Ascending aorta (tissue), 2 donors: ENCODE measurements around the gene TAP2. TPM values are rescaled to one million over a fixed set of nuclear protein-coding genes. Genes with fewer than 3 reads are reported as not detected.

Source experiments
- DNase-seq, 2 donors: peaks; one replicate each; pipeline ENCODE4 v3.0.0-alpha.2; 2019; ENCODE audit warnings: low spot score in 2 of 2
- H3K27ac ChIP-seq, 2 donors: fragments of 200-600 bp; sonication (generic); one replicate each; pipeline ENCODE4 v1.5.1; 2016 to 2017; ENCODE audit warnings: mild to moderate bottlenecking in 1 of 2
- H3K27me3 ChIP-seq: fragments of 200-600 bp; sonication (generic); one replicate; pipeline ENCODE4 v1.5.1; 2017
- H3K36me3 ChIP-seq, 2 donors: fragments of 200-600 bp; sonication (generic); one replicate each; pipeline ENCODE4 v1.5.1; 2016
- H3K4me1 ChIP-seq, 2 donors: fragments of 200-600 bp; sonication (generic); one replicate each; pipeline ENCODE4 v1.5.1; 2016 to 2017; ENCODE audit warnings: mild to moderate bottlenecking in 1 of 2
- H3K4me3 ChIP-seq, 2 donors: fragments of 200-600 bp; sonication (generic); one replicate each; pipeline ENCODE4 v1.5.1; 2016 to 2017; ENCODE audit warnings: mild to moderate bottlenecking in 1 of 2
- H3K9me3 ChIP-seq, 2 donors: fragments of 200-600 bp; sonication (generic); one replicate each; pipeline ENCODE4 v1.5.1; 2016
- CTCF ChIP-seq, 3 experiments: fragments of 200-600 bp in 2 of 3; fragments of 450-650 bp in 1 of 3; sonication (generic) in 2 of 3; IDR thresholded peaks; one replicate each; pipeline ENCODE4 v1.5.1; 2016 to 2019; ENCODE audit warnings: antibody characterized with exemption in 3 of 3, mild to moderate bottlenecking in 1 of 3, moderate library complexity in 1 of 3
- intact Hi-C: fragments of 100-400 bp; cut with DNase I; formaldehyde crosslinking; loops from one replicate; pipeline ENCODE4 v1.15.1; 2023
- total RNA-seq: library from RNA; depleted of rRNA; stranded (reverse); fragments of >200 nt; gene quantifications from one replicate; pipeline ENCODE4 v1.1.0, GENCODE V29; 2016

The TAP2 gene
- total RNA-seq, 1 donor from 2014 or later = 26.7 TPM

DNA sequence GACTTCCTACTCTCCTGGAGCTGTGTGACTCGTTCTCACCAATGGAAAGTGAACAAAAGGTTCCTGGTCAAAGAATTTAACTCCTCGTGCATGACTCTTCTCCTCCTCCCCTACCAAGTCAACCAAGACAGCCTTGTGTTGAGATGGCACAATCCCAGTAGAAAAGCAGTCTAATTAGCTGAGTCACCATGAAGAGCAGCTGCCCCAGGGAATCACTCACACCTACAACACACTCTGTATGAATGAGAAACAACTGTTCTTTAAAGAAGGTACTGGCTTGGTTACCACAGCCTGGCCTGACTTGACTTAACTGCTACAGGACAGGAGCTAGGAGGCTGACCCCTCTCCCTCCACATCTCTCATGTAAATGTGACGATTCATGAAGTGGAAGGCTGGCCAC lies 18.8 kb downstream of the TAP2 start:
- Histone ChIP-seq H3K27me3 (no peaks in the 10 kb centered on the region), H3K4me1 (no peaks in the 10 kb centered on the region), H3K9me3 (no peaks in the 10 kb centered on the region), H3K27ac (no peak overlapping the region), H3K4me3 (no peak overlapping the region), H3K36me3 (no peaks in the 10 kb centered on the region)
- no peak for DNase-seq
- intact Hi-C loops = no loop called here
- no peak for TF ChIP-seq CTCF (IDR thresholded peaks at IDR 0.05)

- intact Hi-C loops = no loop called here
- H3K9me3 ChIP-seq = no peaks in the 10 kb centered on the region
- H3K27ac ChIP-seq = no peak overlapping the region
- TF ChIP-seq CTCF (IDR thresholded peaks at IDR 0.05) = no peak
- H3K4me1 ChIP-seq = no peaks in the 10 kb centered on the region
- no peak for DNase-seq
- H3K4me3 ChIP-seq = no peak overlapping the region
- H3K27me3 ChIP-seq = no peaks in the 10 kb centered on the region
- no peaks in the 10 kb centered on the region for H3K36me3 ChIP-seq
Observed at GRCh38 chr6:32818867-32819266, 19.7 kb downstream of the TAP2 start.

DNA sequence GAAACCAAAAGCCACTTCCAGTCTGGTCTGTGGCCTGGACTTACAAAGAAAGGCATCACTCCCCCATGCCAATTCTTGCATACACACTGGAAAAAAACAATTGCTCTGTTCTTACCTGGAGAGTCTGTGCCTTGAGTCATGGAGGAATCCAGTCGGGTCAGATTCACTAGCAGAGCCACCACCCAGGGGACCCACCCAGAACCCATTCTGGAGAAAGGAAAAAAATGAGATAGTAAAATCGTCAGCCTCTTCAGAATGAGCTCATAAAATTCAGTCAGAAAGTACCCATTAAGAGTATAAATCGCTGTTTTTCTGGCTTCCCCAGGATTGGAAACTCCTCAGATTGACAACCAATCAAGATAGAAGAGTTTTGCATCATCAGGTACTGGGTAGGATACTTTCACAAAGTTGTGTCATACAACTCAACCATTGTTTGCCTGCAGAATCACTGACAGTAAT lies 21.8 kb downstream of the TAP2 start, which contains the start of gene HLA-DOB:
HLA-DOB (minus strand) TSS at position 257 of the 459 bp plus-strand sequence; CDS start at position 206, 51 bp downstream.
- intact Hi-C loops = no loop called here
- DNase-seq = no peak

GRCh38 chr6:32815996-32816395 lies 22.5 kb downstream of the TAP2 start:
- intact Hi-C loops = no loop called here
- TF ChIP-seq CTCF (IDR thresholded peaks at IDR 0.05) = no peak

More for the DNA sequence above, 21.8 kb downstream of the TAP2 start, which contains the start of gene HLA-DOB:
- Histone ChIP-seq H3K27me3 (no peaks in the 10 kb centered on the region), H3K36me3 (no peaks in the 10 kb centered on the region), H3K9me3 (no peaks in the 10 kb centered on the region), H3K4me3 (no peak within 1 kb of the TSS), H3K4me1 (no peaks in the 10 kb centered on the region), H3K27ac (no peak within 1 kb of the TSS)
- no peak for TF ChIP-seq CTCF (IDR thresholded peaks at IDR 0.05)

GRCh38 chr6:32815115-32815514 lies 23.4 kb downstream of the TAP2 start:
- H3K9me3 ChIP-seq = no peaks in the 10 kb centered on the region
- H3K4me3 ChIP-seq = no peak overlapping the region
- no peaks in the 10 kb centered on the region for H3K27me3 ChIP-seq
- no peak for TF ChIP-seq CTCF (IDR thresholded peaks at IDR 0.05)
- no peak for DNase-seq
- no peaks in the 10 kb centered on the region for H3K4me1 ChIP-seq
- intact Hi-C loops = no loop called here
- no peak overlapping the region for H3K27ac ChIP-seq
- no peaks in the 10 kb centered on the region for H3K36me3 ChIP-seq

More at GRCh38 chr6:32815996-32816395, 22.5 kb downstream of the TAP2 start:
- no peak overlapping the region for H3K4me3 ChIP-seq
- no peaks in the 10 kb centered on the region for H3K9me3 ChIP-seq
- H3K4me1 ChIP-seq = no peaks in the 10 kb centered on the region
- H3K27me3 ChIP-seq = no peaks in the 10 kb centered on the region
- H3K36me3 ChIP-seq = no peaks in the 10 kb centered on the region
- H3K27ac ChIP-seq = no peak overlapping the region
- no peak for DNase-seq

GRCh38 chr6:32814145-32814544 lies 24.4 kb downstream of the TAP2 start:
- Histone ChIP-seq H3K27me3 (no peaks in the 10 kb centered on the region), H3K27ac (no peak overlapping the region), H3K36me3 (no peaks in the 10 kb centered on the region), H3K4me3 (no peak overlapping the region), H3K9me3 (no peaks in the 10 kb centered on the region), H3K4me1 (no peaks in the 10 kb centered on the region)
- DNase-seq = no peak
- intact Hi-C loops = no loop called here
- no peak for TF ChIP-seq CTCF (IDR thresholded peaks at IDR 0.05)
